HepG2 (cell line): ENCODE measurements around the gene TNFRSF25. TPM values are rescaled to one million over a fixed set of nuclear protein-coding genes. Genes with fewer than 3 reads are reported as not detected.

Source experiments
- CEBPB ChIP-seq: IDR thresholded peaks from 2 replicates; pipeline ENCODE4 v1.6.1; 2011; ENCODE audit warnings: low read depth, low read length, improper control_type of control experiment, borderline replicate concordance
- DMAP1 ChIP-seq: IDR thresholded peaks from 2 replicates; pipeline ENCODE4 v1.6.1; 2016
- GLI4 ChIP-seq: sonication (generic); formaldehyde crosslinking; IDR thresholded peaks from 2 replicates; pipeline ENCODE4 v1.5.1; 2020; ENCODE audit warnings: missing genetic modification reagents, mild to moderate bottlenecking, moderate library complexity, borderline replicate concordance
- HNF4A ChIP-seq: sonication (generic); formaldehyde crosslinking; IDR thresholded peaks from 2 replicates; pipeline ENCODE4 v1.4.0; 2020; ENCODE audit warnings: missing genetic modification reagents
- IRF9 ChIP-seq: sonication (generic); formaldehyde crosslinking; IDR thresholded peaks from 2 replicates; pipeline ENCODE4 v1.8.0; 2022; ENCODE audit warnings: missing genetic modification reagents, mild to moderate bottlenecking, borderline replicate concordance
- KDM4B ChIP-seq: sonication (generic); formaldehyde crosslinking; IDR thresholded peaks from 2 replicates; pipeline ENCODE4 v1.4.0; 2020; ENCODE audit warnings: missing genetic modification reagents
- NONO ChIP-seq, 2 experiments: fragments of 450-650 bp in 1 of 2; sonication (generic) in 1 of 2; formaldehyde crosslinking in 1 of 2; IDR thresholded peaks in 1 of 2; conservative IDR thresholded peaks in 1 of 2; 2 replicates each; pipeline versions ENCODE4 v1.6.1 to v1.8.0; 2017 to 2022; ENCODE audit warnings: mild to moderate bottlenecking in 1 of 2, missing genetic modification reagents in 1 of 2, moderate library complexity in 1 of 2
- NR2F1 ChIP-seq, 2 experiments: fragments of 450-650 bp in 1 of 2; formaldehyde crosslinking in 1 of 2; IDR thresholded peaks; 2 replicates each; pipeline versions ENCODE4 v1.5.0 to v1.6.1; 2016 to 2020; ENCODE audit warnings: mild to moderate bottlenecking in 1 of 2, missing compliant biosample characterization in 1 of 2, missing genetic modification reagents in 1 of 2, moderate library complexity in 1 of 2
- RBFOX2 ChIP-seq: fragments of 200-400 bp; formaldehyde crosslinking; IDR thresholded peaks from 2 replicates; pipeline ENCODE4 v1.6.1; 2017; ENCODE audit warnings: low read depth, mild to moderate bottlenecking, low read length
- RNF219 ChIP-seq: sonication (generic); formaldehyde crosslinking; IDR thresholded peaks from 2 replicates; pipeline ENCODE4 v1.5.0; 2020; ENCODE audit warnings: mild to moderate bottlenecking, missing genetic modification reagents
- ZNF207 ChIP-seq: fragments of 450-650 bp; IDR thresholded peaks from 2 replicates; pipeline ENCODE4 v1.6.1; 2016; ENCODE audit warnings: antibody characterized with exemption, borderline replicate concordance
- ZNF296 ChIP-seq: sonication (generic); formaldehyde crosslinking; conservative IDR thresholded peaks from 2 replicates; pipeline ENCODE4 v1.5.0; 2020; ENCODE audit warnings: mild to moderate bottlenecking, missing genetic modification reagents
- ZNF331 ChIP-seq: sonication (generic); formaldehyde crosslinking; IDR thresholded peaks from 2 replicates; pipeline ENCODE4 v1.4.0; 2020; ENCODE audit warnings: missing genetic modification reagents
- ZNF431 ChIP-seq: sonication (generic); formaldehyde crosslinking; IDR thresholded peaks from 2 replicates; pipeline ENCODE4 v1.9.0; 2022; ENCODE audit warnings: missing genetic modification reagents, low read depth, mild to moderate bottlenecking, borderline replicate concordance
- ZNF547 ChIP-seq: sonication (generic); formaldehyde crosslinking; IDR thresholded peaks from 2 replicates; pipeline ENCODE4 v1.5.1; 2020; ENCODE audit warnings: mild to moderate bottlenecking, missing genetic modification reagents
- ZNF724P ChIP-seq: sonication (generic); formaldehyde crosslinking; IDR thresholded peaks from 2 replicates; pipeline ENCODE4 v1.8.0; 2022; ENCODE audit warnings: missing genetic modification reagents, borderline replicate concordance
- ZSCAN9 ChIP-seq: IDR thresholded peaks from 2 replicates; pipeline ENCODE4 v1.6.1; 2016; ENCODE audit warnings: borderline replicate concordance
- polyA plus RNA-seq, 8 experiments: library from polyadenylated mRNA; depleted of rRNA in 3 of 8; stranded (reverse) in 7 of 8; unstranded in 1 of 8; fragments of >200 nt; fragmentation: Illumina TruSeq in 4 of 8; extraction: Trizol in 4 of 8; gene quantifications; 2 replicates each; pipeline versions ENCODE4 v1.2.1 to v1.2.3, GENCODE V29; 2011 to 2016; ENCODE audit warnings: low read depth in 4 of 8, missing spikeins in 1 of 8, mixed read lengths in 1 of 8; ENCODE audit not compliant: insufficient read depth in 1 of 8
- total RNA-seq, 5 experiments: library from RNA; depleted of rRNA; stranded (reverse); fragments of >200 nt; fragmentation: Illumina TruSeq; extraction: Trizol; gene quantifications; 2 replicates each; pipeline ENCODE4 v1.2.3, GENCODE V29; 2016; ENCODE audit warnings: low read depth in 1 of 5
- TF ChIP-seq, protein P1 (sequence below): sonication (generic); formaldehyde crosslinking; IDR thresholded peaks from 2 replicates; pipeline ENCODE4 v1.4.0; 2020; ENCODE audit warnings: mild to moderate bottlenecking, missing genetic modification reagents
- TF ChIP-seq, protein P2 (sequence below): sonication (generic); formaldehyde crosslinking; IDR thresholded peaks from 2 replicates; pipeline ENCODE4 v1.9.0; 2021; ENCODE audit warnings: missing genetic modification reagents, borderline replicate concordance

TNFRSF25 gene
- total and polyA plus RNA-seq, 2 of the 13 experiments (the other 11 are each of a cell fraction or from before 2014, with no cell fraction given): 1.4 to 1.5 TPM

GRCh38 chr1:6447016-6447817 lies 18.8 kb downstream of the TNFRSF25 start (continued):
- no peak for TF ChIP-seq RNF219 (CRISPR knock-in tag)
- no peak for TF ChIP-seq KDM4B (CRISPR knock-in tag)
- TF ChIP-seq ZNF296 (CRISPR knock-in tag): peak; percentile 87
- 0 out of 2 replicates have a peak, but pooled peaks have one; percentile 20 for TF ChIP-seq ZSCAN9 (CRISPR knock-in tag)
- no peak for TF ChIP-seq NONO (IDR thresholded peaks at IDR 0.05)
- TF ChIP-seq NONO (CRISPR knock-in tag; conservative IDR thresholded peaks at IDR 0.05): peak; percentile 99
- TF ChIP-seq, protein P1, sequence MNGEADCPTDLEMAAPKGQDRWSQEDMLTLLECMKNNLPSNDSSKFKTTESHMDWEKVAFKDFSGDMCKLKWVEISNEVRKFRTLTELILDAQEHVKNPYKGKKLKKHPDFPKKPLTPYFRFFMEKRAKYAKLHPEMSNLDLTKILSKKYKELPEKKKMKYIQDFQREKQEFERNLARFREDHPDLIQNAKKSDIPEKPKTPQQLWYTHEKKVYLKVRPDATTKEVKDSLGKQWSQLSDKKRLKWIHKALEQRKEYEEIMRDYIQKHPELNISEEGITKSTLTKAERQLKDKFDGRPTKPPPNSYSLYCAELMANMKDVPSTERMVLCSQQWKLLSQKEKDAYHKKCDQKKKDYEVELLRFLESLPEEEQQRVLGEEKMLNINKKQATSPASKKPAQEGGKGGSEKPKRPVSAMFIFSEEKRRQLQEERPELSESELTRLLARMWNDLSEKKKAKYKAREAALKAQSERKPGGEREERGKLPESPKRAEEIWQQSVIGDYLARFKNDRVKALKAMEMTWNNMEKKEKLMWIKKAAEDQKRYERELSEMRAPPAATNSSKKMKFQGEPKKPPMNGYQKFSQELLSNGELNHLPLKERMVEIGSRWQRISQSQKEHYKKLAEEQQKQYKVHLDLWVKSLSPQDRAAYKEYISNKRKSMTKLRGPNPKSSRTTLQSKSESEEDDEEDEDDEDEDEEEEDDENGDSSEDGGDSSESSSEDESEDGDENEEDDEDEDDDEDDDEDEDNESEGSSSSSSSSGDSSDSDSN (CRISPR knock-in tag): peak; percentile 74; the same call in 1 of the 2 replicates
- TF ChIP-seq RBFOX2: peak; percentile 89
- TF ChIP-seq, protein P2, sequence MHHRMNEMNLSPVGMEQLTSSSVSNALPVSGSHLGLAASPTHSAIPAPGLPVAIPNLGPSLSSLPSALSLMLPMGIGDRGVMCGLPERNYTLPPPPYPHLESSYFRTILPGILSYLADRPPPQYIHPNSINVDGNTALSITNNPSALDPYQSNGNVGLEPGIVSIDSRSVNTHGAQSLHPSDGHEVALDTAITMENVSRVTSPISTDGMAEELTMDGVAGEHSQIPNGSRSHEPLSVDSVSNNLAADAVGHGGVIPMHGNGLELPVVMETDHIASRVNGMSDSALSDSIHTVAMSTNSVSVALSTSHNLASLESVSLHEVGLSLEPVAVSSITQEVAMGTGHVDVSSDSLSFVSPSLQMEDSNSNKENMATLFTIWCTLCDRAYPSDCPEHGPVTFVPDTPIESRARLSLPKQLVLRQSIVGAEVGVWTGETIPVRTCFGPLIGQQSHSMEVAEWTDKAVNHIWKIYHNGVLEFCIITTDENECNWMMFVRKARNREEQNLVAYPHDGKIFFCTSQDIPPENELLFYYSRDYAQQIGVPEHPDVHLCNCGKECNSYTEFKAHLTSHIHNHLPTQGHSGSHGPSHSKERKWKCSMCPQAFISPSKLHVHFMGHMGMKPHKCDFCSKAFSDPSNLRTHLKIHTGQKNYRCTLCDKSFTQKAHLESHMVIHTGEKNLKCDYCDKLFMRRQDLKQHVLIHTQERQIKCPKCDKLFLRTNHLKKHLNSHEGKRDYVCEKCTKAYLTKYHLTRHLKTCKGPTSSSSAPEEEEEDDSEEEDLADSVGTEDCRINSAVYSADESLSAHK: no peak
- TF ChIP-seq ZNF207: no peak
- TF ChIP-seq IRF9 (CRISPR knock-in tag): peak; percentile 73; the same call in 1 of the 2 replicates
- TF ChIP-seq GLI4 (CRISPR knock-in tag): peak; percentile 87; the same call in 1 of the 2 replicates
- TF ChIP-seq ZNF547: peak; percentile 93
- 0 out of 2 replicates have a peak, but pooled peaks have one; percentile 26 for TF ChIP-seq ZNF331
- TF ChIP-seq DMAP1: peak; percentile 73
- peak; percentile 39; the same call in 1 of the 2 replicates for TF ChIP-seq ZNF724P (CRISPR knock-in tag)
- peak; percentile 31; the same call in 1 of the 2 replicates for TF ChIP-seq HNF4A (CRISPR knock-in tag)
- TF ChIP-seq ZNF431 (CRISPR knock-in tag): peak; percentile 63; the same call in 1 of the 2 replicates
- TF ChIP-seq NR2F1 (CRISPR knock-in tag; IDR thresholded peaks at IDR 0.05): peak; percentile 10 to 56; a peak in 2 of 4 replicates
- no peak for TF ChIP-seq CEBPB
